GM19452 (cell line): ENCODE results near the gene DNLZ.
"Not testable (repeated sequence)": the region's sequence is repeated elsewhere in the genome, so short reads cannot be mapped to it uniquely, and the experiment has no call there.

ENCODE experiments used
- ATAC-seq: cut with Tn5 transposase; IDR thresholded peaks from one replicate; pipeline ENCODE4 v1.9.1; 2021; ENCODE audit not compliant: unreplicated experiment

DNLZ gene

DNA sequence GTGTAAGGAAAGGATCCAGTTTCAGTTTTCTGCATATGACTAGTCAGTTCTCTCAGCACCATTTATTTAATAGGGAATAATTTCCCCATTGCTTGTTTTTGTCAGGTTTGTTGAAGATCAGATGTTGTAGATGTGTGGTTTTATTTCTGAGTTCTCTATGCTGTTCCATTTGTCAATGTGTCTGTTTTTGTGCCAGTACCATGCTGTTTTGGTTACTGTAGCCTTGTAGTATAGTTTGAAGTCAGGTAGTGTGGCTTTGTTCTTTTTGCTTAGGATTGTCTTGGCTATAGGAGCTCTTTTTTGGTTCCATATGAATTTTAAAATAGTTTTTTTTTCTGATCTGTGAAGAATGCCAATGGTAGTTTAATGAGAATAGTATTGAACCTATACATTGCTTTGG is 42.6 kb downstream of the DNLZ start:
- not testable (repeated sequence) for ATAC-seq

GRCh38 chr9:136319955-136320354 is 43.6 kb downstream of the DNLZ start:
- not testable (repeated sequence) for ATAC-seq

- ATAC-seq = not testable (repeated sequence)
These were observed 44.3 kb downstream of the DNLZ start for GRCh38 chr9:136319244-136319643.

GRCh38 chr9:136318776-136319241 is 44.7 kb downstream of the DNLZ start:
- no peak for ATAC-seq

GRCh38 chr9:136318111-136318775 is 45.3 kb downstream of the DNLZ start:
- no peak for ATAC-seq

- ATAC-seq = no peak
These were observed 45.8 kb downstream of the DNLZ start for GRCh38 chr9:136317695-136318094.

- ATAC-seq = no peak
These were observed 46.5 kb downstream of the DNLZ start for GRCh38 chr9:136316896-136317676.

DNA sequence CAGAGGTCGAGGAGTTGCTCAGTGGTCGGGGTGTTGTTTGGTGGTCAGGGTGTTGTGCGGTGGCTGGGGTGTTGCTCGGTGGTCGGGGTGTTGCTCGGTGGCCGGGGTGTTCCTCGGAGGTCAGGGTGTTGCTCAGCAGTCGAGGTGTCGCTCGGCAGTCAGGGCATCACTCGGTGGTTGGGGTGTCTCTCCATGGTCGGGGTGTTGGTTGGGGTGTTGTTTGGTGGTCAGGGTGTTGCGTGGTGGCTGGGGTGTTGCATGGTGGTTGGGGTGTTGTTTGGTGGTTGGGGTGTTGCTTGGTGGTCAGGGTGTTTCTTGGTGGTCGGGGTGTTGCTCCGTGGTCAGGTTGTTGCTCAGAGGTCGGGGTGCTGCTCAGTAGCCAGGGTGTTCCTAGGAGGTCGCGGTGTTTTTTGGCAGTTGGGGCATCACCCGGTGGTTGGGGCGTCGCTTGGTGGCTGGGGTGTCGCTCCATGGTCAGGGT is 47.2 kb downstream of the DNLZ start:
- no peak for ATAC-seq

GRCh38 chr9:136314944-136315343 is 48.6 kb downstream of the DNLZ start:
- no peak for ATAC-seq

- no peak for ATAC-seq
These were observed 49.5 kb downstream of the DNLZ start for GRCh38 chr9:136314056-136314416.

DNA sequence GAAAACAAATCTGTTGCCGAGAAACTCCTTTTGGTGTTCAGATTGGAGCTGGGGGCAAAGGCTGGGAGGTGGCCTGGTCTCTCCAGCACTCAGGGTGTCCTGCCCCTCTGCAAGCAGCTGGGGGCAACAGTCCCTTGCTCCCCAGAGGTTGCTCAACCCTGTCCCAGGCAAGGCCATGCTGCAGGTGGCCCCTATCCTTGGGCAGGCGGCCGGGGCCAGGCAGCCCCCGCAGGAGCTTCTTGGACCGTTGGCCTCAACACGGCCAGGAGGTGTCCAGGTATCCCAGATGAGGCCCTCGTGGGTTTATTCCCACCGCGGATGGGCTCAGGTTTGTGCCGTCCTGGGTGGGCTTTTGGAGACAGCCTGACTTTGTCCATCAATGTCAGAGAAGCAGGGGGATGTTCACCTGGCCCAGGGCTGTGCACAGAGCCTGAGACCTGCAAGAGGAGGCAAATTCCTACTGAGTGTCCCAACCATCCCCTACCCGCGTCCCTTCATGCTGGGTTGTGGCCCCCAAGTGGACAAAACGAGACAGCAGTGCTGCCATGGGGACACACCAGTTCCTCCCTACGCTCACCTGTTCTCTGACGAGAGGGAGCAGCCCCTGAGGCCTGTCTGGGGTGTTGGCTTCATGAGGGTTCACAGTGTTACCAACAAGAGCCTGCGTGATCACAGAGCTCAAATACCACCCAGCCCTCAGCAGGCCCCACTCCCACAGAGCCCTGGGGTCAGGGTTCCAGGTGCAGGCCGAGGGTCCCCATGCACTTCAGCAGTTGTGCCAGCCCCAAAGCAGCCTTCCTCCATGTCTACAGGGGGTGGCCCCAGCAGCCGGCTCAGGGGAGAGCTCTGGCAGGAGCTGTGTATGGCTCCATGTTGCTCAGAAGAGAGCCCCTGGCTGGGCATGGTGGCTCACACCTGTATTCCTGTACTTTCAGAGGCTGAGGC is 50.2 kb downstream of the DNLZ start:
- no peak for ATAC-seq

DNA sequence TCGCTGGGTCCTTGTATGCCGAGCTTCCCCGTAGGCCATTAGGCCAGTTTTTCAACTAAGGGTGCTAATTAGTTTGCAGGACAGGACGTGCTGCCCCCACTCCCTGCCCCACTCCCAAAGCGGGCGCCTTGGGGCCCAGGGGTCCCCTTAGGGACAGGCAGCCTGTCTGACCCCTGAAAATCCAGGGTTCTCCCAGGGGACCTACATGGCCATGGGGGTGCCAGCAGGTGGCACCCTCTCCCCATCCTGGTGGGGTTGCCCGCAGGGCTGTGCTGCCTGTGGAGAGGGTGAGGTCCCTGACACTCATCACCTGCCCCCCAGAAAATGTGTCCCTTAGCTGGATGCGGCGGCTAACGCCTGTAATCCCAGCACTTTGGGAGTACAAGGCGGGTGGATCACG is 51.1 kb downstream of the DNLZ start:
- no peak for ATAC-seq

GRCh38 chr9:136312009-136312375 is 51.6 kb downstream of the DNLZ start:
- no peak for ATAC-seq

- no peak for ATAC-seq
These were observed 52.2 kb downstream of the DNLZ start for GRCh38 chr9:136311051-136312008.

DNA sequence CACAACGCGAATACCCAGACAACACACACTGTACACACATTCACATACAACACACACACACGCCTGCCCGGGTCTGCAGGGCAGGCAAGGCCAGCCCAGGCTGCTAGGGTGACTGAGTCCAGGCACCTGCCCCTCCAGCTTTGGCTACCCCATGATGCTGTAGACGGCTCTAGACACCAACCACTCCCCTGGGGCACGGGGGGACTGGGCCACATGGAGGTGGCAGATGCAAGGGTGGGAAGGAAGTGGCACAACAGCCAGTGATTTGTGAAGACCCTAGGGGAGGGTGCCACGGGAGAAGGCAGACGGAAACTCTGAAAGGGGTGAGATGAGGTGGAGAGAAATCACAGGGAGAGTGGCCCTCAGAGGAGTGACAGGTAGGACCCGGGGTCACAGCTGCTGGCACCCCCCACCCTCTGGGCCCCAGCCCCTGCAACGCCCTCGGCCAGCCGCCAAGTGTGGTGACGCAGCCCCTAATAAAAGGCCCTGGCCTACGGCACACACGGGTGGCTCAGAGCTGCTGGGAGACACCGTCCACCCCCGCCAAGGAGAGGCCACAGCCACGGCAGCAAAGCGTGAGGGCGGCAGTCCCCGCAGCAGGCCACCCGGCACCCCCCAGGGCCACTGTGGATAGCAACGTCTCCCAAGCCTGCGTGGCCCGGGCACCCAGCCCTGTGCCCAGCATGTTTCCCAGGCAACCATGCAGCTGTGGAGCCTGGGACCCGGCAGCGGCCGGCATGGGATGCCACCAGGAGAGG is 53.1 kb downstream of the DNLZ start:
- no peak for ATAC-seq

GRCh38 chr9:136309806-136310220 is 53.7 kb downstream of the DNLZ start:
- no peak for ATAC-seq
